ENCODE results near the gene MRAS. TPM values are rescaled to one million over a fixed set of nuclear protein-coding genes. Genes with fewer than 3 reads are reported as not detected.

The MRAS gene
- total and polyA plus RNA-seq, 2 of the 13 experiments (the other 11 are each of a cell fraction or from before 2014, with no cell fraction given): 8.8 to 36.2 TPM

DNA sequence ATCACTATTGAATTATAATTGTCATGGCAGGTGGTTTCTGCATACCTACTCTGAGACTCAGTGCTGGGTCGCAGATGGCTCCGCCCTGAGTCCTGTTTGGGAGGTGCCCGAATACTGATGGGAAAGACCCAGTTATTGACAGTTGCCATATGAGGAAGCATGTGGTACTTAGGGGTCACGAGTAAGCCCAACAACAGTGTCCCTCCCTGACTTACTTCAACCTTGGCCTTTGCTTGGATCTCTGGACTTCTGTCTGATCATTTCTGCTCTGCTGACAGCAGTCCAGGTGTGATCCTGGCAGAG, 16.8 kb downstream of the MRAS start:
- H3K79me2 ChIP-seq (ENCODE audit: insufficient read depth, low read length): no peaks in the 10 kb centered on the region
- H4K20me1 ChIP-seq (ENCODE audit: insufficient read depth, low read length): no peaks in the 10 kb centered on the region
- H3K4me2 ChIP-seq (ENCODE audit: low read depth, low read length): no peak overlapping the region
- CTCF ChIA-PET (ENCODE audit: low intra/inter-chr PET ratio, low total read pairs): no interaction called here
- no peaks in the 10 kb centered on the region for H3K27me3 ChIP-seq (ENCODE audit: control insufficient read depth in 1 of 2, insufficient read depth in 2 of 2, low read length in 2 of 2)
- ATAC-seq (no peak), DNase-seq (ENCODE audit: low spot score) (no peak), FAIRE-seq (no peak)
- POLR2A ChIA-PET: no interaction called here
- H3K4me3 ChIP-seq (replicated peaks in 1 of 3; ENCODE audit: insufficient read depth in 1 of 3, low read depth in 2 of 3, low read length in 3 of 3): no peak overlapping the region
- H3K4me1 ChIP-seq (ENCODE audit: insufficient read depth, low read length): peaks cover 28% of the 10 kb centered on the region
- intact Hi-C loops (cut with micrococcal nuclease; ENCODE audit: unreplicated experiment) (no loop called here), in situ Hi-C loops (cut with HindIII; ENCODE audit: extremely low pct_ligation_motif_present, low pct_unique_long_range_greater_than_20kb) (no loop called here)
- TF ChIP-seq SRSF9 (IDR thresholded peaks at IDR 0.05; ENCODE audit: borderline replicate concordance, insufficient read depth, low read depth, low read length, poor library complexity, severe bottlenecking) (no peak), ATF7 (IDR thresholded peaks at IDR 0.05) (no peak), ATF7 (CRISPR knock-in tag; IDR thresholded peaks at IDR 0.05) (no peak), HOXA5 (CRISPR knock-in tag; IDR thresholded peaks at IDR 0.05) (no peak), ZNF260 (CRISPR knock-in tag; IDR thresholded peaks at IDR 0.05; ENCODE audit: borderline replicate concordance, low read depth) (no peak), RBM22 (optimal IDR thresholded peaks at IDR 0.05; ENCODE audit: low read length) (no peak), HMG20A (CRISPR knock-in tag; IDR thresholded peaks at IDR 0.05; ENCODE audit: borderline replicate concordance) (no peak)
- TF ChIP-seq, protein P1, sequence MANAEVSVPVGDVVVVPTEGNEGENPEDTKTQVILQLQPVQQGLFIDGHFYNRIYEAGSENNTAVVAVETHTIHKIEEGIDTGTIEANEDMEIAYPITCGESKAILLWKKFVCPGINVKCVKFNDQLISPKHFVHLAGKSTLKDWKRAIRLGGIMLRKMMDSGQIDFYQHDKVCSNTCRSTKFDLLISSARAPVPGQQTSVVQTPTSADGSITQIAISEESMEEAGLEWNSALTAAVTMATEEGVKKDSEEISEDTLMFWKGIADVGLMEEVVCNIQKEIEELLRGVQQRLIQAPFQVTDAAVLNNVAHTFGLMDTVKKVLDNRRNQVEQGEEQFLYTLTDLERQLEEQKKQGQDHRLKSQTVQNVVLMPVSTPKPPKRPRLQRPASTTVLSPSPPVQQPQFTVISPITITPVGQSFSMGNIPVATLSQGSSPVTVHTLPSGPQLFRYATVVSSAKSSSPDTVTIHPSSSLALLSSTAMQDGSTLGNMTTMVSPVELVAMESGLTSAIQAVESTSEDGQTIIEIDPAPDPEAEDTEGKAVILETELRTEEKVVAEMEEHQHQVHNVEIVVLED (CRISPR knock-in tag; IDR thresholded peaks at IDR 0.05; ENCODE audit: borderline replicate concordance): no peak
- no peaks in the 10 kb centered on the region for H3K9me3 ChIP-seq (ENCODE audit: low read length)
- WGBS (ENCODE audit: low lambda C conversion rate): 94% methylated on average over 4 of the region's 4 CpGs
- H2AFZ ChIP-seq (ENCODE audit: low read length): no peak overlapping the region
- H3K36me3 ChIP-seq (replicated peaks in 1 of 2; ENCODE audit: control insufficient read depth in 1 of 2, insufficient read depth in 2 of 2, low read length in 2 of 2): no peaks in the 10 kb centered on the region
- no TSS peak for BruUV-seq (replicated peaks)
- no peak overlapping the region for H3K9ac ChIP-seq (ENCODE audit: insufficient read depth, low read depth, low read length)
- no peak overlapping the region for H3K27ac ChIP-seq (ENCODE audit: extremely low read length, insufficient read depth, low read length)
